Smooth muscle cell (in vitro differentiated cells): ENCODE data around the gene WRAP73. TPM values are rescaled to one million over a fixed set of nuclear protein-coding genes. Genes with fewer than 3 reads are reported as not detected.

Source experiments
- DNase-seq: peaks from one replicate; lab custom pipeline; 2025; ENCODE audit not compliant: unreplicated experiment; lab: John Stamatoyannopoulos, UW
- H2AFZ ChIP-seq: fragments of 200-600 bp; sonication (generic); 2 replicates; pipeline ENCODE4 v1.6.0; 2016; ENCODE audit warnings: antibody characterized with exemption, low read depth, mild to moderate bottlenecking
- H3F3A ChIP-seq: fragments of 200-600 bp; sonication (generic); 2 replicates; pipeline ENCODE4 v1.6.0; 2017; ENCODE audit warnings: antibody characterized with exemption, low read depth
- H3K27ac ChIP-seq: fragments of 200-600 bp; sonication (generic); 2 replicates; pipeline ENCODE4 v1.5.1; 2016; ENCODE audit warnings: low read depth, mild to moderate bottlenecking
- H3K27me3 ChIP-seq: fragments of 200-600 bp; sonication (generic); 2 replicates; pipeline ENCODE4 v1.6.1; 2016; ENCODE audit warnings: low read depth, mild to moderate bottlenecking
- H3K36me3 ChIP-seq: fragments of 200-600 bp; sonication (generic); 2 replicates; pipeline ENCODE4 v1.5.1; 2016; ENCODE audit warnings: low read depth
- H3K4me1 ChIP-seq: fragments of 200-600 bp; sonication (generic); 2 replicates; pipeline ENCODE4 v1.5.1; 2016; ENCODE audit warnings: low read depth
- H3K4me2 ChIP-seq: fragments of 200-600 bp; sonication (generic); 2 replicates; pipeline ENCODE4 v1.6.0; 2016; ENCODE audit warnings: mild to moderate bottlenecking
- H3K4me3 ChIP-seq: fragments of 200-600 bp; sonication (generic); 2 replicates; pipeline ENCODE4 v1.5.1; 2016; ENCODE audit warnings: mild to moderate bottlenecking
- H3K79me2 ChIP-seq: fragments of 200-600 bp; sonication (generic); 2 replicates; pipeline ENCODE4 v1.6.0; 2016; ENCODE audit warnings: low read depth, mild to moderate bottlenecking
- H3K9ac ChIP-seq: fragments of 200-600 bp; sonication (generic); 2 replicates; pipeline ENCODE4 v1.6.0; 2016; ENCODE audit warnings: low read depth
- H3K9me3 ChIP-seq: fragments of 200-600 bp; sonication (generic); replicated peaks from 2 replicates; pipeline ENCODE4 v1.5.1; 2016; ENCODE audit warnings: low read depth
- H4K20me1 ChIP-seq: fragments of 200-600 bp; sonication (generic); 2 replicates; pipeline ENCODE4 v1.6.0; 2016; ENCODE audit warnings: low read depth
- WGBS: methylation state at CpG from one replicate; pipeline ENCODE4 v1.1.7; 2016; ENCODE audit warnings: low lambda C conversion rate; 5-methylcytosine and 5-hydroxymethylcytosine counted together
- polyA plus RNA-seq: library from polyadenylated mRNA; unstranded; fragments of >200 nt; fragmentation: Nextera tagmentation; extraction: Ambion mirVana; gene quantifications from 2 replicates; pipeline ENCODE4 v1.2.1, GENCODE V29; 2016
- total RNA-seq: library from RNA; depleted of rRNA; stranded (reverse); fragments of >200 nt; gene quantifications from 2 replicates; pipeline ENCODE4 v1.2.3, GENCODE V29; 2014
- TF ChIP-seq, protein P1 (sequence below): fragments of 200-600 bp; sonication (generic); IDR thresholded peaks from 2 replicates; pipeline ENCODE4 v1.5.1; 2017; ENCODE audit warnings: borderline replicate concordance, mild to moderate bottlenecking, antibody characterized with exemption; ENCODE audit not compliant: insufficient read depth, poor library complexity, severe bottlenecking

WRAP73 gene
- total and polyA plus RNA-seq, 2 experiments from 2014 or later, result 17.2 to 20.8 TPM

- Histone ChIP-seq H3K4me2 (no peak overlapping the region), H3K27ac (no peak overlapping the region), H4K20me1 (no peaks in the 10 kb centered on the region), H3K79me2 (no peaks in the 10 kb centered on the region), H2AFZ (no peak overlapping the region), H3K4me1 (no peaks in the 10 kb centered on the region), H3K36me3 (no peaks in the 10 kb centered on the region), H3K27me3 (peaks cover 8% of the 10 kb centered on the region), H3K4me3 (no peak overlapping the region), H3K9me3 (no peaks in the 10 kb centered on the region), H3K9ac (no peak overlapping the region), H3F3A (no peaks in the 10 kb centered on the region)
- WGBS, result 88% methylated on average over 14 of the region's 14 CpGs
- DNase-seq, result no peak
- TF ChIP-seq, protein P1, sequence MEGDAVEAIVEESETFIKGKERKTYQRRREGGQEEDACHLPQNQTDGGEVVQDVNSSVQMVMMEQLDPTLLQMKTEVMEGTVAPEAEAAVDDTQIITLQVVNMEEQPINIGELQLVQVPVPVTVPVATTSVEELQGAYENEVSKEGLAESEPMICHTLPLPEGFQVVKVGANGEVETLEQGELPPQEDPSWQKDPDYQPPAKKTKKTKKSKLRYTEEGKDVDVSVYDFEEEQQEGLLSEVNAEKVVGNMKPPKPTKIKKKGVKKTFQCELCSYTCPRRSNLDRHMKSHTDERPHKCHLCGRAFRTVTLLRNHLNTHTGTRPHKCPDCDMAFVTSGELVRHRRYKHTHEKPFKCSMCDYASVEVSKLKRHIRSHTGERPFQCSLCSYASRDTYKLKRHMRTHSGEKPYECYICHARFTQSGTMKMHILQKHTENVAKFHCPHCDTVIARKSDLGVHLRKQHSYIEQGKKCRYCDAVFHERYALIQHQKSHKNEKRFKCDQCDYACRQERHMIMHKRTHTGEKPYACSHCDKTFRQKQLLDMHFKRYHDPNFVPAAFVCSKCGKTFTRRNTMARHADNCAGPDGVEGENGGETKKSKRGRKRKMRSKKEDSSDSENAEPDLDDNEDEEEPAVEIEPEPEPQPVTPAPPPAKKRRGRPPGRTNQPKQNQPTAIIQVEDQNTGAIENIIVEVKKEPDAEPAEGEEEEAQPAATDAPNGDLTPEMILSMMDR, result no peak
Observed at GRCh38 chr1:3663999-3664699, 14.2 kb upstream of the WRAP73 start.

- Histone ChIP-seq H4K20me1 (no peaks in the 10 kb centered on the region), H3K9ac (no peak overlapping the region), H2AFZ (no peak overlapping the region), H3K79me2 (no peaks in the 10 kb centered on the region), H3K4me2 (no peak overlapping the region), H3K4me1 (no peaks in the 10 kb centered on the region), H3K36me3 (no peaks in the 10 kb centered on the region), H3K9me3 (no peaks in the 10 kb centered on the region), H3K27me3 (peaks cover 11% of the 10 kb centered on the region), H3K27ac (no peak overlapping the region), H3K4me3 (no peak overlapping the region), H3F3A (no peaks in the 10 kb centered on the region)
- DNase-seq, result no peak
- TF ChIP-seq, protein P1, result no peak
- WGBS, result 87% methylated on average over 16 of the region's 16 CpGs
Observed at GRCh38 chr1:3662080-3662671, 12.3 kb upstream of the WRAP73 start.

- H3K9me3 ChIP-seq, result no peaks in the 10 kb centered on the region
- no peak for DNase-seq
- H3F3A ChIP-seq, result no peaks in the 10 kb centered on the region
- no peak overlapping the region for H3K4me3 ChIP-seq
- 90% methylated on average over 4 of the region's 4 CpGs for WGBS
- H3K9ac ChIP-seq, result no peak overlapping the region
- H3K27me3 ChIP-seq, result peaks cover 15% of the 10 kb centered on the region
- H3K4me1 ChIP-seq, result no peaks in the 10 kb centered on the region
- no peaks in the 10 kb centered on the region for H3K79me2 ChIP-seq
- TF ChIP-seq, protein P1, result no peak
- no peaks in the 10 kb centered on the region for H3K36me3 ChIP-seq
- no peak overlapping the region for H2AFZ ChIP-seq
- H3K27ac ChIP-seq, result no peak overlapping the region
- H4K20me1 ChIP-seq, result no peaks in the 10 kb centered on the region
- no peak overlapping the region for H3K4me2 ChIP-seq
Observed at GRCh38 chr1:3661631-3662030, 11.7 kb upstream of the WRAP73 start.
